Hippocampal formation (tissue), 2 donors: ENCODE measurements around the gene SORBS2.

Experiments
- DNase-seq, 2 donors: peaks; one replicate each; lab custom pipeline; 2025; lab: John Stamatoyannopoulos, UW

The SORBS2 gene

DNA sequence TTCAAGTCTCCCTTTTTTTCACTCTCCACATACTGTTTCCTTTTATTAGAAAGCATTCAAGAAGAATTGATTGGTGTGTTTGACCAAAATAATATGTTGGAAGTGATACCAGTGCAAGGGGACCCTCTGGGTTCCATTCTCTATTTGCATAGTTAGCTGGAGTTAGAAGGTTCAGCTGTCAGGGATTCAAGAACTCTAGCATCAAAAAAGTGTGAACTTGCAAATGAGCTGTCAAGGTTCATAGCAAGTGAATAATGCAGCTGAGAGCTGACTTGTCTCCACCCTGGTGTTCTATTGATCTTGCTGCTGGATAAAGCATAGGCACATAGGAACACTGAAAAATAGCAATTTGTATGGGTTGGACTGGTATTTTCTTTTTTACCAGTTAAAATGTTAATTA lies 73.2 kb downstream of the SORBS2 start:
- no peak for DNase-seq

- no peak for DNase-seq
These were observed 73.9 kb downstream of the SORBS2 start for GRCh38 chr4:185738038-185738552.

- no peak for DNase-seq
These were observed 74.4 kb downstream of the SORBS2 start for GRCh38 chr4:185737489-185738037.

DNA sequence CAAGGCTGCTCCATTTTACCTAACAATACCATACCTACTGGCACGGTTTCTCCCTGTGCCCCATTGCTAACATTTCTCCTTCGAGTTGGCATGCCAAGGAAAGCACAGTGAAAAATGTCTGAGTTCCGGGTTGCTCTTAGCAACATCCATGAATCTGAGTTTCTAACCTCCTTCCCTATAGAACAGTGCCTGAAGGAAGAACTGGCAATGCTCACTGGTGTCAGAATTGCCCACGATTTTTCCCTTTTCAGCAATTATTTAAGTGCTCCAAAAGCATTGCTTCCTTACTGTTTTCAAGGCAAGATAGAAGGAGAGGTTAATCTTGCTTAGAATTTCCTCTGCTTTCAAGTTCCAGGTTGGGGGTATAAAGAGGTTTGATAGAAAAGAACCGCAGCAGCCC lies 75.1 kb downstream of the SORBS2 start:
- DNase-seq, result no peak

- no peak for DNase-seq
These were observed 76.1 kb downstream of the SORBS2 start for GRCh38 chr4:185735866-185736400.

GRCh38 chr4:185734930-185735329 lies 77.1 kb downstream of the SORBS2 start:
- no peak for DNase-seq

DNA sequence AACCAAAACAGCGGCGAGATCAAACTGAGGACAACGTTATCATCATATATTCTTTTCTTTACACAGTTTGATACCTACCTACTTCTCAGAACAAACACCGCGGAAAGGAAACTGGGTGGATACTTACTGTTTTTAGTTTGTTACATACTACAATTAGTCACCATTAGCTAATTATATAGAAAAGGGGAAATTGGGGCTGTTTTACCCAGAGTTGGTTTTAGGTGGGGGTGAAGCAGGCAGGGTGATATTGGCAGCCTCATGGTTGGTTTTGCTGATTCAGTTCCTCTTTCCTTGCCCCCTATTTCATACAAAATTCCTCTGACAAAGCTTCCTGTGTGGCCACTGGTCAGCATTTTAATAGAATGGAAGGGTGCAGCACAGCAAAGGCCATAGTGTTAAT lies 77.8 kb downstream of the SORBS2 start:
- DNase-seq, result no peak

- no peak for DNase-seq
These were observed 81.0 kb downstream of the SORBS2 start for GRCh38 chr4:185730849-185731608.

GRCh38 chr4:185730387-185730786 lies 81.6 kb downstream of the SORBS2 start:
- no peak for DNase-seq

- peak in 1 of 2 donors; percentile 37 for DNase-seq
These were observed 82.6 kb downstream of the SORBS2 start for GRCh38 chr4:185729391-185729804.

- no peak for DNase-seq
These were observed 83.1 kb downstream of the SORBS2 start for GRCh38 chr4:185728893-185729292.

DNA sequence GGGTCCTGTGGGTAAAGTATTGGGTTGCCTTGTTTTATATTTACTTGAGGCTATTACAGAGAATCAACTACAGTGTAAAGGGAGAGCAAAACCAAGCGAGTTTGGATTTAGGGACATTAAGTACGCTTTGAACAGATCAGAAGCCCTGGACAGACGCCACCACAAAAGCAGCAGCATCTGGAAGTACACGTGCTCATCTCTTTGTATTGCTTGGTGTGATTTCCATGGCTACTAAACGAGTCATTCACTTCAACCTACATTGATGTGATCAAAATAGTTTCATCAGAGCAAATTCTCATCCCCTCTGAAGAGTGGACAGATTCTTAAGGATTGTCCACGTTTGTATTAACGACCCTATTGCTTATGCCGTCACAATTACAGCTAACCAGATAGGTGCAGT lies 85.1 kb downstream of the SORBS2 start:
- DNase-seq, result no peak

- no peak for DNase-seq
These were observed 88.2 kb downstream of the SORBS2 start for GRCh38 chr4:185723631-185724260.

GRCh38 chr4:185722029-185722316 lies 90.0 kb downstream of the SORBS2 start:
- no peak for DNase-seq

GRCh38 chr4:185721190-185722028 lies 90.6 kb downstream of the SORBS2 start:
- DNase-seq, result no peak

- DNase-seq, result no peak
These were observed 92.5 kb downstream of the SORBS2 start for GRCh38 chr4:185719500-185719858.

DNA sequence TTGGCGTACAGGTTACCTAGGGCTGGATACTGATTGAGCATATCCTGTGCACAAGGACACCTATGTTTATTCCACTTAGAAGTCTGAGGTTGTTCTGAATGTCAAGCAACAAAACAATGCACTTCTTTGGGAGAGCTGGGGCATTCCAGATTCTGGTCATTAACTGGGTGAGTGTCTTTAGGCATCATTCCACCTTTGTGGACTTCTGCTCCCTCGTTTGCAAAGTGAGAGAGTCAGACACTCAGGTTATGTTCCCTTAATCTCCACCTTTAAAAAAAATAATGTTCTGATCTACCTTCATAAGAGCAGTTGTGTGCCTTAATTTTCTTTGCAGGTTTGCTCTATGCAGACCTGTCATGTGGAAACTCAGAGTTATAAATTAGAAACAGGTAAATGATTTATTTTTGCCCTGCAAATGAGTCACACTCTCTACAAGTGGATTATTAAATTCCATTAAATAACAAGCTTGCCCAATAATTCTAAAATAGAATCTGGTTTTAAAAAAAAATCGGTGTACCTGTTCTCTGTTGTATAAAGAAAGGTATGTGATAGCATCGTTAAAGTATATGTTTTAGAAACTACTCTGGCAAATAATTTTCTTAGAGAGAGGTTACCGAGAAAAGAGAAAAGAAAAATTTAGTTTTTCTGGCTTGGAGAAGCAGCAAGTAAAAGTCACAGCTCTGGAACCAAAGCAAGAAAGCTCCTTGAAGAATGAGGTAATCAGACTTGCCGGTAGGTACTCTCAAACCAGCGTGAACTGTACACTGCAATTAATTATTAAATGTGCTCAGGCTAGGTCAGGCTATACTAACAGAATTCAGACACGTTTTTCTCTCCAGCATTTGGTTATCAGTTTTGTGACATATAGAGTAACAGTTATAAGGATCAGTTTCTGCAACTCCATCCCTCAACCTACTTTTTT lies 93.2 kb downstream of the SORBS2 start:
- no peak for DNase-seq

- no peak for DNase-seq
These were observed 94.6 kb downstream of the SORBS2 start for GRCh38 chr4:185717377-185717741.

GRCh38 chr4:185716577-185717376 lies 95.2 kb downstream of the SORBS2 start:
- no peak for DNase-seq

- no peak for DNase-seq
These were observed 95.8 kb downstream of the SORBS2 start for GRCh38 chr4:185716141-185716551.
